Measurements from ENCODE around the gene ASCL4.

DNA sequence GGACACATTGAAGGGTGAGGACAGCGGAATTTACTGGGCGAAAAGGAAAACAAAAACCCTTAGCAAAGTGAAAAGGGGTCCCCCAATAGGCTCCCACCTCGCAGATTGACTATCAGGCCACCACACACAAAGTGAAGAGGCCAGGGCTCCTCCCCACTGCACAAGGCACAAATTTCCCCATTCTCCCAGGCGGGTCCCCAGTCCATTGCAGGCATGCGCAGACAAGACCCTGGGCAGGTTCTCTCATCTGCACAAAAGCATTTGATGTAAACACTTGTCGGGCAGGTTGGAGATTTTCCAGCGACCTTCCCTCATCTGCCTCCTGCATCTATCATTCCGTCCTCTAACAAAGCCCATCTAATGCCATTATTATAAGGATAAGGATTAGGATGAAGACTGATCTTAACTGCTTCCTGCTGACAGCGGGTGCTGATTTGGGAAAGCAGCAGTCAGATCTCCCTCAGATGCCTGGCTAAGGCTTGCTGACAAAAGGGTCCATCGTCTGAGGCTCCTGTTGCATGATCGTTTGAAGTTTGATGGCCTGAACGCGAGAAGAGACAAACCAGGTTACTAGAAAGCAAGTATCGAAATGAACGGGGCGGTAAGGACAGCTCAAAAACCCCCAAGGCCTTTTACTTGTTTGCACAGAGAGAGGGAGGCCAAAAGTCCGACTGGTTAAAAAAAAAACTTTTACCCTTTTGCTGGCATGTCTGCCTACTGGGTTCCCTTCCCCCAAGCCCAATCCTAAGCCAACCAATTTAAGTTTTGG, 14.4 kb downstream of the ASCL4 start:
- TF ChIP-seq ZSCAN30 (CRISPR knock-in tag; IDR thresholded peaks at IDR 0.05), result no peak
- TF ChIP-seq, protein P1, sequence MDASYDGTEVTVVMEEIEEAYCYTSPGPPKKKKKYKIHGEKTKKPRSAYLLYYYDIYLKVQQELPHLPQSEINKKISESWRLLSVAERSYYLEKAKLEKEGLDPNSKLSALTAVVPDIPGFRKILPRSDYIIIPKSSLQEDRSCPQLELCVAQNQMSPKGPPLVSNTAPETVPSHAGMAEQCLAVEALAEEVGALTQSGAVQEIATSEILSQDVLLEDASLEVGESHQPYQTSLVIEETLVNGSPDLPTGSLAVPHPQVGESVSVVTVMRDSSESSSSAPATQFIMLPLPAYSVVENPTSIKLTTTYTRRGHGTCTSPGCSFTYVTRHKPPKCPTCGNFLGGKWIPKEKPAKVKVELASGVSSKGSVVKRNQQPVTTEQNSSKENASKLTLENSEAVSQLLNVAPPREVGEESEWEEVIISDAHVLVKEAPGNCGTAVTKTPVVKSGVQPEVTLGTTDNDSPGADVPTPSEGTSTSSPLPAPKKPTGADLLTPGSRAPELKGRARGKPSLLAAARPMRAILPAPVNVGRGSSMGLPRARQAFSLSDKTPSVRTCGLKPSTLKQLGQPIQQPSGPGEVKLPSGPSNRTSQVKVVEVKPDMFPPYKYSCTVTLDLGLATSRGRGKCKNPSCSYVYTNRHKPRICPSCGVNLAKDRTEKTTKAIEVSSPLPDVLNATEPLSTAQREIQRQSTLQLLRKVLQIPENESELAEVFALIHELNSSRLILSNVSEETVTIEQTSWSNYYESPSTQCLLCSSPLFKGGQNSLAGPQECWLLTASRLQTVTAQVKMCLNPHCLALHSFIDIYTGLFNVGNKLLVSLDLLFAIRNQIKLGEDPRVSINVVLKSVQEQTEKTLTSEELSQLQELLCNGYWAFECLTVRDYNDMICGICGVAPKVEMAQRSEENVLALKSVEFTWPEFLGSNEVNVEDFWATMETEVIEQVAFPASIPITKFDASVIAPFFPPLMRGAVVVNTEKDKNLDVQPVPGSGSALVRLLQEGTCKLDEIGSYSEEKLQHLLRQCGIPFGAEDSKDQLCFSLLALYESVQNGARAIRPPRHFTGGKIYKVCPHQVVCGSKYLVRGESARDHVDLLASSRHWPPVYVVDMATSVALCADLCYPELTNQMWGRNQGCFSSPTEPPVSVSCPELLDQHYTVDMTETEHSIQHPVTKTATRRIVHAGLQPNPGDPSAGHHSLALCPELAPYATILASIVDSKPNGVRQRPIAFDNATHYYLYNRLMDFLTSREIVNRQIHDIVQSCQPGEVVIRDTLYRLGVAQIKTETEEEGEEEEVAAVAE (CRISPR knock-in tag; IDR thresholded peaks at IDR 0.05; ENCODE audit: borderline replicate concordance), result no peak
- TF ChIP-seq, protein P2, sequence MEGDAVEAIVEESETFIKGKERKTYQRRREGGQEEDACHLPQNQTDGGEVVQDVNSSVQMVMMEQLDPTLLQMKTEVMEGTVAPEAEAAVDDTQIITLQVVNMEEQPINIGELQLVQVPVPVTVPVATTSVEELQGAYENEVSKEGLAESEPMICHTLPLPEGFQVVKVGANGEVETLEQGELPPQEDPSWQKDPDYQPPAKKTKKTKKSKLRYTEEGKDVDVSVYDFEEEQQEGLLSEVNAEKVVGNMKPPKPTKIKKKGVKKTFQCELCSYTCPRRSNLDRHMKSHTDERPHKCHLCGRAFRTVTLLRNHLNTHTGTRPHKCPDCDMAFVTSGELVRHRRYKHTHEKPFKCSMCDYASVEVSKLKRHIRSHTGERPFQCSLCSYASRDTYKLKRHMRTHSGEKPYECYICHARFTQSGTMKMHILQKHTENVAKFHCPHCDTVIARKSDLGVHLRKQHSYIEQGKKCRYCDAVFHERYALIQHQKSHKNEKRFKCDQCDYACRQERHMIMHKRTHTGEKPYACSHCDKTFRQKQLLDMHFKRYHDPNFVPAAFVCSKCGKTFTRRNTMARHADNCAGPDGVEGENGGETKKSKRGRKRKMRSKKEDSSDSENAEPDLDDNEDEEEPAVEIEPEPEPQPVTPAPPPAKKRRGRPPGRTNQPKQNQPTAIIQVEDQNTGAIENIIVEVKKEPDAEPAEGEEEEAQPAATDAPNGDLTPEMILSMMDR (CRISPR knock-in tag; IDR thresholded peaks at IDR 0.05), result no peak
- TF ChIP-seq FOXJ3 (CRISPR knock-in tag; IDR thresholded peaks at IDR 0.05; ENCODE audit: borderline replicate concordance), result no peak
- TF ChIP-seq ZIK1 (CRISPR knock-in tag; IDR thresholded peaks at IDR 0.05; ENCODE audit: borderline replicate concordance, low read depth), result no peak
- no peak for TF ChIP-seq SIX4 (CRISPR knock-in tag; IDR thresholded peaks at IDR 0.05)
- TF ChIP-seq POLR2A (IDR thresholded peaks at IDR 0.05; ENCODE audit: insufficient read depth in 1 of 2, low read depth in 2 of 2, low read length in 2 of 2), result no peak
- TF ChIP-seq MXI1 (IDR thresholded peaks at IDR 0.05; ENCODE audit: borderline replicate concordance, low read depth, low read length), result no peak
- TF ChIP-seq ZZZ3 (CRISPR knock-in tag; IDR thresholded peaks at IDR 0.05; ENCODE audit: borderline replicate concordance), result no peak
- TF ChIP-seq REST (IDR thresholded peaks at IDR 0.05; ENCODE audit: borderline replicate concordance in 1 of 2, low read depth in 1 of 2, low read length in 2 of 2), result no peak
